ENCODE data around the gene MPP1.

- TF ChIP-seq, protein P1, sequence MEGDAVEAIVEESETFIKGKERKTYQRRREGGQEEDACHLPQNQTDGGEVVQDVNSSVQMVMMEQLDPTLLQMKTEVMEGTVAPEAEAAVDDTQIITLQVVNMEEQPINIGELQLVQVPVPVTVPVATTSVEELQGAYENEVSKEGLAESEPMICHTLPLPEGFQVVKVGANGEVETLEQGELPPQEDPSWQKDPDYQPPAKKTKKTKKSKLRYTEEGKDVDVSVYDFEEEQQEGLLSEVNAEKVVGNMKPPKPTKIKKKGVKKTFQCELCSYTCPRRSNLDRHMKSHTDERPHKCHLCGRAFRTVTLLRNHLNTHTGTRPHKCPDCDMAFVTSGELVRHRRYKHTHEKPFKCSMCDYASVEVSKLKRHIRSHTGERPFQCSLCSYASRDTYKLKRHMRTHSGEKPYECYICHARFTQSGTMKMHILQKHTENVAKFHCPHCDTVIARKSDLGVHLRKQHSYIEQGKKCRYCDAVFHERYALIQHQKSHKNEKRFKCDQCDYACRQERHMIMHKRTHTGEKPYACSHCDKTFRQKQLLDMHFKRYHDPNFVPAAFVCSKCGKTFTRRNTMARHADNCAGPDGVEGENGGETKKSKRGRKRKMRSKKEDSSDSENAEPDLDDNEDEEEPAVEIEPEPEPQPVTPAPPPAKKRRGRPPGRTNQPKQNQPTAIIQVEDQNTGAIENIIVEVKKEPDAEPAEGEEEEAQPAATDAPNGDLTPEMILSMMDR (IDR thresholded peaks at IDR 0.05): no peak
- no peak for TF ChIP-seq POLR2A (IDR thresholded peaks at IDR 0.05)
These were observed 16.2 kb upstream of the MPP1 start for GRCh38 chrX:154821523-154821922.
